Measurements from ENCODE around the gene CHN2. TPM values are rescaled to one million over a fixed set of nuclear protein-coding genes. Genes with fewer than 3 reads are reported as not detected.

The CHN2 gene
- total RNA-seq, 6 experiments from 2014 or later: not detected

DNA sequence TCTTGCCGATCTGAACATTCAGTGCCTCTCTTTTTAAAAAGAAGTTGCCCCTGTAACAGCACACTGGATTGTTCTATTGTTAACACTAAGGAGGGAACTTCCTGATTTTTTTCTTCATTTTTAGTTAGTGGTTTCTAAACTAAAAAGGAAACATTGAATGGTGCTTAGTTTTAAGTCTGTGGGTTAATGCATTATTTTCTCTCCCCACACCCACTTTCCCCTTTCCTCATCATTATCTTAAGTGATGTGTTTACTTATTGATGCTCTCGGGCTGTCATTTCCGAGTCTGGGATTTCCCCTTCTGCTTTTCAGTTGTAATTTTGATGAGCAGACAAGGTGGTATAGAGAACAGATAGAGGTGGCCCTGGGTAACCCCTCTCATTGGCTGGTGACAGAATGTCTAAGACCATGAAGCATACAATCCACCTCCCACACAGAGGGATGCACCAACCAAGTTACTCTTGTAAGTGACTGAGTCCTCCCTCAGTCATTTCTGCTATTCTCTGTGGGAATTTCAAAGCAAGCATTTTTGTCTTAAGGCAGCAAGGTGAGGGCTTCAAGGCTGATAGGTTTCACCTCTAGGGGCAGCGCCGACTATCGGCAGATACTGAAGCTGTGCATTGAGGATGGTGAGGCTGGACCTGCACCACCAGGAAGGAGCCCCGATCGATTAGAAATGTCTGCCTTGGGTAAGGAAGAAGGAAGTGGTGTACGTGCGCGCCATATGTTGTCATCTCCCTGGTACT is 49.5 kb downstream of the CHN2 start:
- no peaks in the 10 kb centered on the region for H3K4me1 Mint-ChIP-seq (ENCODE audit: low read depth)
- H3K27ac Mint-ChIP-seq: no peak overlapping the region
- no peaks in the 10 kb centered on the region for H3K36me3 Mint-ChIP-seq (ENCODE audit: low read depth)
- TF ChIP-seq, protein P1, sequence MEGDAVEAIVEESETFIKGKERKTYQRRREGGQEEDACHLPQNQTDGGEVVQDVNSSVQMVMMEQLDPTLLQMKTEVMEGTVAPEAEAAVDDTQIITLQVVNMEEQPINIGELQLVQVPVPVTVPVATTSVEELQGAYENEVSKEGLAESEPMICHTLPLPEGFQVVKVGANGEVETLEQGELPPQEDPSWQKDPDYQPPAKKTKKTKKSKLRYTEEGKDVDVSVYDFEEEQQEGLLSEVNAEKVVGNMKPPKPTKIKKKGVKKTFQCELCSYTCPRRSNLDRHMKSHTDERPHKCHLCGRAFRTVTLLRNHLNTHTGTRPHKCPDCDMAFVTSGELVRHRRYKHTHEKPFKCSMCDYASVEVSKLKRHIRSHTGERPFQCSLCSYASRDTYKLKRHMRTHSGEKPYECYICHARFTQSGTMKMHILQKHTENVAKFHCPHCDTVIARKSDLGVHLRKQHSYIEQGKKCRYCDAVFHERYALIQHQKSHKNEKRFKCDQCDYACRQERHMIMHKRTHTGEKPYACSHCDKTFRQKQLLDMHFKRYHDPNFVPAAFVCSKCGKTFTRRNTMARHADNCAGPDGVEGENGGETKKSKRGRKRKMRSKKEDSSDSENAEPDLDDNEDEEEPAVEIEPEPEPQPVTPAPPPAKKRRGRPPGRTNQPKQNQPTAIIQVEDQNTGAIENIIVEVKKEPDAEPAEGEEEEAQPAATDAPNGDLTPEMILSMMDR (IDR thresholded peaks at IDR 0.05): no peak
- no peak for DNase-seq
- peaks cover 9% of the 10 kb centered on the region for H3K9me3 Mint-ChIP-seq
- peaks cover 13% of the 10 kb centered on the region for H3K27me3 Mint-ChIP-seq (ENCODE audit: insufficient read depth)
- no peak overlapping the region for H3K4me3 Mint-ChIP-seq

DNA sequence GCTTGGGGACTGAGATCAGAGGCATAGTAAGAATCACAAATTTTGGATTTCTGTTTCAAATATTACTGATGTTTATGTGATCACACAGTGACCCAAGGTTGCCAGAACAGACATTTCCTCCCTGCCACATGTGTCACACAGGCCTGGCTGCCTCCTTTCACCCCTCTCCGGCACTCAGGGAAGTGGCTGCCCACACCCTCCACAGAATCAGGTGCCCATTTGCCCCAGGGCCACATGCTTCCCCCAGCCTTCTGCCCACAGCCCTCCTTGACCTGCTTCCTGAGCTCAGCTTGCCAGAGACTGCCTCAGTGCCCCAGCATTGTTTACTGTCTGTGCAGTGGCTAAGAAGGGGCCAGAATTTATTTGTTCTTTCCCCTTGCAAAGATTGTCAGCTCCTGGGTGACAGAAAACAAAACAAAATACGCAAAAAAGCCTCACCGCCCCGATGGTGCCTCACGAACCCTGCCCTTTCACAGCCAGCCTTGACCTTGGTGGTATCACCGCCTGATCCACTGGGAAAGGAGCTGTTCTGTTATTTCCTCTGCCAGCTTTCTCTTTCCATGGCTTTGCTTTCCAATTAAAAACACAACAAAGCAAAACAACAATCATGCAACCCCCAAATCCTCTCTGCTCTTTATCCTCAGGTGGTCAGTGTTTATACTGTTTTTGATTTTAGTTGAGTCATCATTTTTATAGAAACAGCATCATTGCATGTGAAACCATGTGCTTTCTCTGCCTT is 52.8 kb downstream of the CHN2 start:
- Mint-ChIP-seq H3K4me3 (no peak overlapping the region), H3K27me3 (ENCODE audit: insufficient read depth) (peaks cover 6% of the 10 kb centered on the region; the same call in 1 of the 2 replicates), H3K4me1 (ENCODE audit: low read depth) (no peaks in the 10 kb centered on the region), H3K36me3 (ENCODE audit: low read depth) (no peaks in the 10 kb centered on the region), H3K9me3 (no peaks in the 10 kb centered on the region; the same call in 1 of the 2 replicates), H3K27ac (no peak overlapping the region)
- TF ChIP-seq, protein P1 (IDR thresholded peaks at IDR 0.05): no peak
- DNase-seq: no peak

DNA sequence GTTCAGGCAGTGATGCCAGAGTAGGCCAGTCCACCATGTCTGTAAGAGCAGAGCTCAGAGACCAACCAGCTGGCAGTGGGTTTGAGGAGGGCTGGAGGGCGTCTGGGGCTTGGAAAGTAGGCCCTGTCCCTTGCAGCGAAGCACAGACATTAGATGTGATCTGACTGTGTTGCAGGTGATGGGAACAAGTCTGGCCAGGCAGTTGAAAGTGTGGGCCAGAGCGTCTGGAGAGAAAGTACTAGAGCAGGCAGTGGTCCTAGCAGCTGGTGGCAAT is 53.3 kb downstream of the CHN2 start:
- no peak for DNase-seq
- H3K27ac Mint-ChIP-seq: no peak overlapping the region
- TF ChIP-seq, protein P1 (IDR thresholded peaks at IDR 0.05): no peak
- H3K27me3 Mint-ChIP-seq (ENCODE audit: insufficient read depth): peaks cover 6% of the 10 kb centered on the region; the same call in 1 of the 2 replicates
- H3K36me3 Mint-ChIP-seq (ENCODE audit: low read depth): no peaks in the 10 kb centered on the region
- H3K4me3 Mint-ChIP-seq: no peak overlapping the region
- H3K9me3 Mint-ChIP-seq: no peaks in the 10 kb centered on the region; the same call in 1 of the 2 replicates
- H3K4me1 Mint-ChIP-seq (ENCODE audit: low read depth): no peaks in the 10 kb centered on the region

DNA sequence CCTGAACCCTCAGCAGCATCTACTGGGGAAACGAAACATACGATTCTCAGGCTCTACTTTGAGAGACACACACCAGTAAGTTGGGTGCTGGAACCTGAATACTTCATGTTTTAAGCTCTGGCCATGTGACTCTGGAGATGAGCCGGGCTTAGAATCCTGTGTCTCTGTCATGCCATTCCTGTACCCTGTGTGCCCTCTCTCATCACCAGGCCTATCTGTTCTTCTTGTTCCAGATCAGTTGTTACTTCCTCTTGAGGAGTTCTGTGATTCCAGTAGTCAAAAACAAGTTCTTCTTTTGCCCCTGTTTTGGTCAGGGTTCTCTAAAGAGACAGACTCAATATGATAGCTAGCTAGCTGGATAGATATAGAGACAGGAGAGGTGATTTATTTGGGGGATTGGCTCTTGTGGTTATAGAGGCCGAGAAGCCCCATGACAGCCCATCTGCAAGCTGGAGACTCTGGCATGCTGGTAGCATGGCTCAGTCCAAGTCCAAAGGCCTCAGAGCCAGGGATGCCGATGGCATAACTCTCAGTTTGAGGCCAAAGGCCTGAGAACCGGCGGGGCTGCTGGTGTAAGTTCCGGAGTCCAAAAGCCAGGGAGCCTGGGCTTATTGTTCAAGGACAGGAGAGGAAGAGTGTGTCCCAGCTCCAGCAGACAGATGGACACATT is 54.3 kb downstream of the CHN2 start:
- DNase-seq: no peak
- TF ChIP-seq, protein P1 (IDR thresholded peaks at IDR 0.05): no peak
- H3K4me1 Mint-ChIP-seq (ENCODE audit: low read depth): no peaks in the 10 kb centered on the region
- no peak overlapping the region for H3K27ac Mint-ChIP-seq
- no peaks in the 10 kb centered on the region; the same call in 1 of the 2 replicates for H3K9me3 Mint-ChIP-seq
- no peak overlapping the region for H3K4me3 Mint-ChIP-seq
- no peaks in the 10 kb centered on the region for H3K36me3 Mint-ChIP-seq (ENCODE audit: low read depth)
- H3K27me3 Mint-ChIP-seq (ENCODE audit: insufficient read depth): peaks cover 6% of the 10 kb centered on the region; the same call in 1 of the 2 replicates

DNA sequence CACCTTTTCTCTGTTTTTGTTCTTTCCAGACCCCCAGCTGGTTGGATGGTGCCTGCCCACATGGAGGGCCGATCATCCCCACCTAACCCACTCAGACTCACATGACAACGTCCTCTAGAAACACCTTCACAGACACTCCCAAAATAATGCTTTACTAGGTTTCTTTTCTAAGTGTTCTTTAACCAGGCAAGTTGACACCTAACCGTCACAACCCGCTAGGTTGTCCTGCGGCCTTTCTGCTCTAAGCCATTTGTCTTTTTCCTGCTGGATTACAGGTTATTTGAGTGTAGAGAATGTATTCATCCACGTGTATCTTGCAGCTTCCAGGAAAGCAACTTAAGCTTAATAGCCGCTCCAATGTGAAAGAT is 54.8 kb downstream of the CHN2 start:
- no peaks in the 10 kb centered on the region for H3K36me3 Mint-ChIP-seq (ENCODE audit: low read depth)
- TF ChIP-seq, protein P1 (IDR thresholded peaks at IDR 0.05): no peak
- no peak for DNase-seq
- peaks cover 6% of the 10 kb centered on the region; the same call in 1 of the 2 replicates for H3K27me3 Mint-ChIP-seq (ENCODE audit: insufficient read depth)
- no peaks in the 10 kb centered on the region; the same call in 1 of the 2 replicates for H3K9me3 Mint-ChIP-seq
- no peaks in the 10 kb centered on the region for H3K4me1 Mint-ChIP-seq (ENCODE audit: low read depth)
- H3K4me3 Mint-ChIP-seq: no peak overlapping the region
- no peak overlapping the region for H3K27ac Mint-ChIP-seq

All from HFFc6 (cell line).